Measurements from ENCODE around the gene STRBP. TPM values are rescaled to one million over a fixed set of nuclear protein-coding genes. Genes with fewer than 3 reads are reported as not detected.

Gene STRBP
- total and polyA plus RNA-seq, 9 donors = 4.9 to 18.8 (median 11.2) TPM

GRCh38 chr9:123087359-123087888, 181.0 kb downstream of the STRBP start:
- intact Hi-C loops (cut with DNase I) = loop anchor here in 1 of 4 donors (10.0 kb wide), 1 partner anchor 267 kb away; the partner anchor contains the start of gene CRB2
- no peak overlapping the region for H3K4me3 ChIP-seq
- peaks cover 3% of the 10 kb centered on the region for H3K4me1 ChIP-seq (ENCODE audit: insufficient read depth)
- 92 to 96% (median 94%) methylated on average over 4 of the region's 4 CpGs for WGBS, 3 donors
- H3K9me3 ChIP-seq = no peaks in the 10 kb centered on the region
- no peaks in the 10 kb centered on the region for H3K36me3 ChIP-seq
- H3K27ac ChIP-seq = no peak overlapping the region
- no peak for DNase-seq
- TF ChIP-seq CTCF (IDR thresholded peaks at IDR 0.05) (no peak), POLR2A (IDR thresholded peaks at IDR 0.05) (no peak), EP300 (IDR thresholded peaks at IDR 0.05) (no peak)
- H3K27me3 ChIP-seq = no peaks in the 10 kb centered on the region

- H3K9me3 ChIP-seq = no peaks in the 10 kb centered on the region
- no peak overlapping the region for H3K4me3 ChIP-seq
- intact Hi-C loops (cut with DNase I) = loop anchor here in 1 of 4 donors (10.0 kb wide), 1 partner anchor 269 kb away; the partner anchor contains the start of gene CRB2
- H3K27ac ChIP-seq = no peak overlapping the region
- H3K36me3 ChIP-seq = no peaks in the 10 kb centered on the region
- TF ChIP-seq CTCF (IDR thresholded peaks at IDR 0.05) = no peak
- TF ChIP-seq POLR2A (IDR thresholded peaks at IDR 0.05) = no peak
- no peak for TF ChIP-seq EP300 (IDR thresholded peaks at IDR 0.05)
- H3K27me3 ChIP-seq = no peaks in the 10 kb centered on the region
- peaks cover 1% of the 10 kb centered on the region for H3K4me1 ChIP-seq (ENCODE audit: insufficient read depth)
- 61 to 71% (median 66%) methylated on average over 2 of the region's 2 CpGs for WGBS, 3 donors
- no peak for DNase-seq
These were observed 182.5 kb downstream of the STRBP start for GRCh38 chr9:123085916-123086315.

GRCh38 chr9:123084256-123084655, 184.1 kb downstream of the STRBP start:
- no peak for DNase-seq
- H3K36me3 ChIP-seq = no peaks in the 10 kb centered on the region
- intact Hi-C loops (cut with DNase I) = loop anchor here in 2 of 4 donors (5.0 to 10.0 kb wide), 2 partner anchors 263 to 271 kb away; partner anchors contain the start of gene CRB2 (in 1 of the 2)

GRCh38 chr9:123083680-123084079, 184.7 kb downstream of the STRBP start:
- no peaks in the 10 kb centered on the region for H3K36me3 ChIP-seq
- H3K4me3 ChIP-seq = no peak overlapping the region
- H3K9me3 ChIP-seq = no peaks in the 10 kb centered on the region
- H3K27me3 ChIP-seq = no peaks in the 10 kb centered on the region
- intact Hi-C loops (cut with DNase I) = loop anchor here in 2 of 4 donors (5.0 to 10.0 kb wide), 2 partner anchors 264 to 271 kb away; partner anchors contain the start of gene CRB2 (in 1 of the 2)
- no peak for TF ChIP-seq POLR2A (IDR thresholded peaks at IDR 0.05)
- TF ChIP-seq CTCF (IDR thresholded peaks at IDR 0.05) = no peak
- no peak for TF ChIP-seq EP300 (IDR thresholded peaks at IDR 0.05)
- WGBS, 3 donors = 63 to 73% (median 71%) methylated on average over 6 of the region's 6 CpGs
- DNase-seq = no peak
- no peaks in the 10 kb centered on the region for H3K4me1 ChIP-seq (ENCODE audit: insufficient read depth)
- no peak overlapping the region for H3K27ac ChIP-seq

More at GRCh38 chr9:123084256-123084655, 184.1 kb downstream of the STRBP start:
- H3K27me3 ChIP-seq = no peaks in the 10 kb centered on the region
- no peaks in the 10 kb centered on the region for H3K9me3 ChIP-seq
- no peak for TF ChIP-seq CTCF (IDR thresholded peaks at IDR 0.05)
- no peak for TF ChIP-seq EP300 (IDR thresholded peaks at IDR 0.05)
- no peak for TF ChIP-seq POLR2A (IDR thresholded peaks at IDR 0.05)
- no peak overlapping the region for H3K4me3 ChIP-seq
- no peaks in the 10 kb centered on the region for H3K4me1 ChIP-seq (ENCODE audit: insufficient read depth)
- WGBS, 3 donors = 97 to 98% (median 97%) methylated on average over 1 of the region's 1 CpG
- H3K27ac ChIP-seq = no peak overlapping the region
